Trophoblast cell (in vitro differentiated cells and primary cell): Measurements from ENCODE around the gene RGS16.

ENCODE experiments used
- DNase-seq, 2 donors: peaks; one replicate each; pipeline ENCODE4 v3.0.0-alpha.2; 2016
- H2AFZ ChIP-seq: 2 replicates; pipeline ENCODE4 v1.6.1; 2013; ENCODE audit warnings: low read length, moderate library complexity, mild to moderate bottlenecking; ENCODE audit not compliant: insufficient read depth, poor library complexity
- H2AK5ac ChIP-seq: 2 replicates; pipeline ENCODE4 v1.6.1; 2013; ENCODE audit warnings: mild to moderate bottlenecking, low read length
- H2BK120ac ChIP-seq: 2 replicates; pipeline ENCODE4 v1.6.1; 2013; ENCODE audit warnings: low read length, mild to moderate bottlenecking, moderate library complexity; ENCODE audit not compliant: insufficient read depth, poor library complexity
- H2BK12ac ChIP-seq: 2 replicates; pipeline ENCODE4 v1.6.1; 2013; ENCODE audit warnings: mild to moderate bottlenecking, low read length, moderate library complexity
- H2BK5ac ChIP-seq: 2 replicates; pipeline ENCODE4 v1.6.1; 2013; ENCODE audit warnings: low read length, low read depth, moderate library complexity, mild to moderate bottlenecking; ENCODE audit not compliant: poor library complexity
- H3K14ac ChIP-seq: 2 replicates; pipeline ENCODE4 v1.6.1; 2013; ENCODE audit warnings: mild to moderate bottlenecking, low read length
- H3K18ac ChIP-seq: 2 replicates; pipeline ENCODE4 v1.6.1; 2013; ENCODE audit warnings: mild to moderate bottlenecking, low read length
- H3K23ac ChIP-seq: 2 replicates; pipeline ENCODE4 v1.6.1; 2013; ENCODE audit warnings: low read length
- H3K27ac ChIP-seq: 2 replicates; pipeline ENCODE4 v1.5.1; 2013; ENCODE audit warnings: low read depth, mild to moderate bottlenecking, inconsistent platforms, low read length, moderate library complexity
- H3K27me3 ChIP-seq: 2 replicates; pipeline ENCODE4 v1.6.1; 2013; ENCODE audit warnings: inconsistent platforms, mild to moderate bottlenecking, low read length, moderate library complexity; ENCODE audit not compliant: insufficient read depth
- H3K36me3 ChIP-seq, 2 experiments: 1 replicate in 1 of 2; 2 replicates in 1 of 2; pipeline ENCODE4 v1.6.1; 2013; ENCODE audit warnings: low read length in 2 of 2, mild to moderate bottlenecking in 2 of 2, moderate library complexity in 1 of 2; ENCODE audit not compliant: insufficient read depth in 2 of 2, control insufficient read depth in 1 of 2
- H3K4ac ChIP-seq: 2 replicates; pipeline ENCODE4 v1.6.1; 2013; ENCODE audit warnings: low read depth, mild to moderate bottlenecking, low read length, moderate library complexity
- H3K4me1 ChIP-seq, 2 experiments: 1 replicate in 1 of 2; 2 replicates in 1 of 2; pipeline ENCODE4 v1.6.1; 2013; ENCODE audit warnings: low read length in 2 of 2, mild to moderate bottlenecking in 2 of 2, moderate library complexity in 1 of 2; ENCODE audit not compliant: insufficient read depth in 2 of 2, control insufficient read depth in 1 of 2
- H3K4me2 ChIP-seq: 2 replicates; pipeline ENCODE4 v1.6.1; 2013; ENCODE audit warnings: inconsistent platforms, mild to moderate bottlenecking, low read length, moderate library complexity
- H3K4me3 ChIP-seq: 2 replicates; pipeline ENCODE4 v1.5.1; 2013; ENCODE audit warnings: mild to moderate bottlenecking, low read depth, low read length, inconsistent platforms
- H3K79me1 ChIP-seq: one replicate; pipeline ENCODE4 v1.6.1; 2013; ENCODE audit warnings: low read length
- H3K79me2 ChIP-seq: 2 replicates; pipeline ENCODE4 v1.6.1; 2013; ENCODE audit warnings: low read length, mild to moderate bottlenecking; ENCODE audit not compliant: control insufficient read depth, insufficient read depth, poor library complexity
- H3K9ac ChIP-seq: 2 replicates; pipeline ENCODE4 v1.6.1; 2013; ENCODE audit warnings: mild to moderate bottlenecking, low read length
- H3K9me3 ChIP-seq: 2 replicates; pipeline ENCODE4 v1.6.1; 2013; ENCODE audit warnings: low read depth, mild to moderate bottlenecking, control low read depth, inconsistent platforms, low read length; ENCODE audit not compliant: insufficient read depth
- H4K12ac ChIP-seq: 2 replicates; pipeline ENCODE4 v1.6.1; 2013; ENCODE audit warnings: low read depth, mild to moderate bottlenecking, low read length, moderate library complexity
- H4K8ac ChIP-seq: 2 replicates; pipeline ENCODE4 v1.6.1; 2013; ENCODE audit warnings: low read depth, mild to moderate bottlenecking, low read length, moderate library complexity
- H4K91ac ChIP-seq: one replicate; pipeline ENCODE4 v1.6.1; 2013; ENCODE audit warnings: low read depth, mild to moderate bottlenecking, low read length, moderate library complexity
- WGBS: extraction: QIAGEN DNeasy Blood & Tissue Kit; methylation state at CpG from one replicate; pipeline ENCODE4 v1.1.7; 2013; ENCODE audit warnings: missing lambda C conversion rate; ENCODE audit not compliant: insufficient read length, insufficient coverage; ENCODE audit errors: extremely low coverage; 5-methylcytosine and 5-hydroxymethylcytosine counted together

RGS16 gene

DNA sequence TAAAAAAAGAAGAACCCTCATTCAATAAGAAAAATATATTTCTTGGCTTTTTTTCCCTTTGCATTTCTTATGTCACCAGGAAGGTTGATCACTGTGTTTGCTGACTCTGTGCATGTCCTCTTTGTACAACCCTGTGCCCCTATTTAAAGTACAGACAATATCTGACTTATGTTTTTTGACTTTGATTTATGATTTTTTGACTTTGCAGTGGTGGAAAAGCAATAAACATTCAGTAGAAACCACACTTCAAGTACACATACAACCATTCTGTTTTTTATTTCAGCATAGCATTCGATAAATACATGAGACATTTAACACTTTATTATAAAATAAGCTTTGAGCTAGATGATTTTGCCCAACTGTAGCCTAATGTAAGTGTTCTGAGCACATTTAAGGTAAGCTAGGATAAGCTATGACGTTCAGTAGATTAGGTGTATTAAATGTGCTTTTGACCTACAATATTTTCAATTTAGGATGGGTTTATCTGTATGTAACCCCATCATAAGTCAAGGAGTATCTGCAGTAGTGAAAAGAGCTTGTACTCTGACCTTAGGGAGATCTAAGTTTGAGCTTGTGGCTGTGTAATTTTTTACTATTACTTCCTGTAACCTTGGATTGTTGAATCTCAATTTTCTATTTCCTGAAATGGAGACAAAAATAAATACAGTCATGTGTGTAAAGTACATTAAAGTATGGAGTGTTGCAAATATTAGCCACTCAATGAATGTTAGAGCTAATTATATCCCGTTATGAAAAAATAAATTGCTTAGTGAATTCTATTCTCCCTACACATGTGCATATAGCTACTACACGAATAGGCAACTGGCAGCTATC, 16.3 kb downstream of the RGS16 start:
- Histone ChIP-seq H3K9ac (no peak overlapping the region), H3K79me1 (no peaks in the 10 kb centered on the region), H3K14ac (no peak overlapping the region), H4K12ac (no peak overlapping the region), H3K4ac (no peak overlapping the region), H3K4me1 (no peaks in the 10 kb centered on the region), H3K36me3 (no peaks in the 10 kb centered on the region), H3K79me2 (no peaks in the 10 kb centered on the region), H3K23ac (no peak overlapping the region), H2AK5ac (no peak overlapping the region), H2BK120ac (no peak overlapping the region), H3K9me3 (no peaks in the 10 kb centered on the region), H4K91ac (no peak overlapping the region), H2BK5ac (no peak overlapping the region), H2BK12ac (no peak overlapping the region), H3K4me3 (no peak overlapping the region), H3K4me2 (peak overlapping the region; percentile 61), H3K27me3 (no peaks in the 10 kb centered on the region), H3K18ac (no peak overlapping the region), H2AFZ (no peak overlapping the region), H3K27ac (no peak overlapping the region), H4K8ac (no peak overlapping the region)
- no CpG with 5 or more reads among the region's 4 CpGs for WGBS
- no peak for DNase-seq

DNA sequence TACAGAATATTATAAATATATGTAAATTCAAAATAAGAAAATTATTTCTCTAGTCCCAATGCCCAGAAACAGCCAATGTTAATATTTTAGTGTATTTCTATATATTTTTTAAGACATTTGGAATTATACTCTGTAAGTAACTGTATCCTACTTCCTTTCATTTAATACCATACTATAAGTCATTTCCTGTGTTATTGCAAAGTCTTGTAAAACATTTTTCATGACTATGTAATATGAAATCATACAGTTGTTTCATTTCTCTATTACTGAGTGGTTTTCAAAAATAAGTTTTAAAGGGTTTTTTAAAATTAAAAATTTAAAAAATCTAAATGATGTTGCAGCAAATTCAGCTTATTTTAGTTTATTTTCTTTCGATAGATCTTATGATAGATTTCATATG, 17.1 kb downstream of the RGS16 start:
- no peak overlapping the region for H2AFZ ChIP-seq
- H3K4ac ChIP-seq, result no peak overlapping the region
- H3K14ac ChIP-seq, result no peak overlapping the region
- no peak overlapping the region for H4K91ac ChIP-seq
- H3K9me3 ChIP-seq, result no peaks in the 10 kb centered on the region
- no peaks in the 10 kb centered on the region for H3K27me3 ChIP-seq
- H4K12ac ChIP-seq, result no peak overlapping the region
- no peak overlapping the region for H3K18ac ChIP-seq
- H3K79me2 ChIP-seq, result no peaks in the 10 kb centered on the region
- no peak overlapping the region for H3K27ac ChIP-seq
- no peak overlapping the region for H2BK120ac ChIP-seq
- H3K4me2 ChIP-seq, result no peak overlapping the region
- H3K4me1 ChIP-seq, result no peaks in the 10 kb centered on the region
- no peak overlapping the region for H2BK12ac ChIP-seq
- no peak overlapping the region for H3K9ac ChIP-seq
- no peak overlapping the region for H2AK5ac ChIP-seq
- H3K23ac ChIP-seq, result no peak overlapping the region
- H2BK5ac ChIP-seq, result no peak overlapping the region
- no peaks in the 10 kb centered on the region for H3K36me3 ChIP-seq
- DNase-seq, result no peak
- no peaks in the 10 kb centered on the region for H3K79me1 ChIP-seq
- H3K4me3 ChIP-seq, result no peak overlapping the region
- H4K8ac ChIP-seq, result no peak overlapping the region
- WGBS, result no CpG with 5 or more reads among the region's 1 CpG

GRCh38 chr1:182586380-182586779, 17.8 kb downstream of the RGS16 start:
- no peak overlapping the region for H2AFZ ChIP-seq
- DNase-seq, result no peak
- no peaks in the 10 kb centered on the region for H3K27me3 ChIP-seq
- H2AK5ac ChIP-seq, result no peak overlapping the region
- H2BK120ac ChIP-seq, result no peak overlapping the region
- no peak overlapping the region for H4K91ac ChIP-seq
- H2BK12ac ChIP-seq, result no peak overlapping the region
- no peak overlapping the region for H4K8ac ChIP-seq
- no peaks in the 10 kb centered on the region for H3K79me1 ChIP-seq
- no peaks in the 10 kb centered on the region for H3K4me1 ChIP-seq
- no peak overlapping the region for H3K27ac ChIP-seq
- H3K79me2 ChIP-seq, result no peaks in the 10 kb centered on the region
- H3K14ac ChIP-seq, result no peak overlapping the region
- no peaks in the 10 kb centered on the region for H3K9me3 ChIP-seq
- H3K4me3 ChIP-seq, result no peak overlapping the region
- H3K23ac ChIP-seq, result no peak overlapping the region
- no peak overlapping the region for H3K4me2 ChIP-seq
- H3K36me3 ChIP-seq, result no peaks in the 10 kb centered on the region
- no peak overlapping the region for H3K18ac ChIP-seq
- H4K12ac ChIP-seq, result no peak overlapping the region
- H2BK5ac ChIP-seq, result no peak overlapping the region
- WGBS, result no CpG with 5 or more reads among the region's 11 CpGs
- H3K9ac ChIP-seq, result no peak overlapping the region
- no peak overlapping the region for H3K4ac ChIP-seq

DNA sequence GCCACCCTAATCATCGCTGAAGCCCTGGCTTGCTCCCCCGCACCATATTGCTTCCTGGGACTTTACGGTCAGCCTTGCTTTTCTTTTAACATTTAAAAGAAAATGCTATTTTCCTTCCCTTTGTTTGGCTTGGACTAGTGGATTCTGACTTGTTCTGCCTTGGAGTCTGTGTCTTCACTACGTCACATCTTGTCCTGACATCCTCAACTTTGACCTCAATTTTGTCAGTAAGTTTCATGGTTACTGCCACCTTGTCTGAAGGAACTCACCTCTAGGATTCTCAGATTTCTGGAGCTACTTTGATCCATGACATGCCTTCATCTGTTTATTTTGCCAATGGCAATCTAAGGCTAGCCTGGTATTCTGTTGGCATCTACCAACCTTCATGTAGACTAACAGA, 19.4 kb downstream of the RGS16 start:
- Histone ChIP-seq H4K8ac (no peak overlapping the region), H3K36me3 (peaks cover 0 to 1% of the 10 kb centered on the region in 2 experiments), H2AFZ (no peak overlapping the region), H3K9ac (no peak overlapping the region), H3K23ac (no peak overlapping the region), H2BK5ac (no peak overlapping the region), H3K18ac (no peak overlapping the region), H3K27ac (no peak overlapping the region), H3K14ac (no peak overlapping the region), H3K79me1 (no peaks in the 10 kb centered on the region), H2BK120ac (no peak overlapping the region), H4K91ac (no peak overlapping the region), H2BK12ac (no peak overlapping the region), H3K4me1 (no peaks in the 10 kb centered on the region), H3K4me3 (no peak overlapping the region), H3K27me3 (no peaks in the 10 kb centered on the region), H3K4ac (no peak overlapping the region), H2AK5ac (no peak overlapping the region), H4K12ac (no peak overlapping the region), H3K4me2 (no peak overlapping the region), H3K79me2 (no peaks in the 10 kb centered on the region), H3K9me3 (no peaks in the 10 kb centered on the region)
- no CpG with 5 or more reads among the region's 4 CpGs for WGBS
- DNase-seq, result no peak
